HCEC 1CT (cell line): ENCODE results near the gene USP32.

ENCODE experiments used
- DNase-seq: peaks from one replicate; pipeline ENCODE4 v3.0.0-alpha.2; 2017

USP32 gene

GRCh38 chr17:60147553-60148223 is 244.2 kb downstream of the USP32 start:
- DNase-seq, result no peak

DNA sequence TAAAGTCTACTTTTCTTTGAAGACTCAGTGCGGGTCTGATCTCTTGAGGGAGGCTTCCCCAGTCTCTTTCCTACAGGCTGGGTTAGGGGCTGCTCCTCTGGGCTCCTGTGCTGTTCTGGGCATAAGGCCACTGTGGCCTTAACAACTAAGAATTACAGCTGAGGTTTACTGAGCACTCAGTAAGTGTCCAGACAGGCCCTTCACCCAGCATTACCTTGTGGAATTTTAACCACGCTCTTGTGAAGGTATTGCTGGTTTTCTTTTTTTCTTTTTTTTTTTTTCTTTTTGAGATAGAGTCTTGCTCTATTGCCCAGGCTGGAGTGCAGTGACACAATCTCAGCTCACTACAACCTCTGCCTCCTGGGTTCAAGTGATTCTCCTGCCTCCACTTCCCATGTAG is 245.7 kb downstream of the USP32 start:
- no peak for DNase-seq

- no peak for DNase-seq
Measured at GRCh38 chr17:60145006-60145935, 246.7 kb downstream of the USP32 start.

GRCh38 chr17:60142872-60143499 is 248.9 kb downstream of the USP32 start:
- peak; percentile 92 for DNase-seq

DNA sequence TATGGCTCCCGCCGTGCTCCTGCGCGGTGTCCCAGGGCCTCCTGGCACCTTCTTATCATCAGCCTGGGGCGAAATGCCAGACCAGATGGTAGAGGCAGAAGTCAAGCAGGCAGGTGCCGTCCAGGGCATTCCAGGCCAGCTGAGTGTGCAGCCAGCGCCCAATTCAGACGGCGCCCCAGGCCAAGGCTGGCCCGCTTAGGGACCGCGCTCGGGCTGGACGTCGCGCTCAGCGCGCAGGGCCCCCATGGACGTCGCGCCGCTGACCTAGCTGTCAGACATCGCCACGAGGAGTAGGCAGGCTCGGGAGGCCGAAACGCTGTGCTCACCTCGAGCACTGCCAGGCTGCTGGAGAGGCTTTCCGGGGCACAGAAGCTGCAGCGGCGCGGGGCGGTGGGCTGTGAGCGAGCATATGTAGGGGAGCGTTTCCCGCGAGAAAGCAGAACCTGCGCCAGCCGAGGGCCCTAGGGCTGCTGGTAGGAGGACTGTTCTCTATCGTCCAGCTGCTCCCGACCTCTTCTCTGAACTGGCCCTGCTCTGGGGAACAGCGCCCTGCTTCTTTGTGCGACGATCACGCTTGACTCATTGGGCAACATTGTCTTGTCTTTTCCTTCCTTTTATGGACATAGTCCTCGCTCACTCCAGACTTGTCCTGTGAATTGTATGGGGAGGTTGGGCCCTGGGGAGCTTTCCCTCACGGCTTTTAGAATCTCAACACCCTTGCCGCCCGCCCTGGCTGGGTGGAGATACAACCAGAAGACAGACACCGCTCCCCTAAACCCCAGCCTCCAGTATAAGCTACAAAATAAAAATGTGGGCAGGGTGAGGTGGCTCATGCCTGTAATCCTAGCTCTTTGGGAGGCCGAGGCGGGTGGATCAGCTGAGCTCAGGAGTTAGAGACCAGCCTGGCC is 250.6 kb downstream of the USP32 start:
- DNase-seq, result no peak

- no peak for DNase-seq
Measured at GRCh38 chr17:60139438-60140285, 252.3 kb downstream of the USP32 start.

- DNase-seq, result no peak
Measured at GRCh38 chr17:60138769-60139437, 253.0 kb downstream of the USP32 start.

DNA sequence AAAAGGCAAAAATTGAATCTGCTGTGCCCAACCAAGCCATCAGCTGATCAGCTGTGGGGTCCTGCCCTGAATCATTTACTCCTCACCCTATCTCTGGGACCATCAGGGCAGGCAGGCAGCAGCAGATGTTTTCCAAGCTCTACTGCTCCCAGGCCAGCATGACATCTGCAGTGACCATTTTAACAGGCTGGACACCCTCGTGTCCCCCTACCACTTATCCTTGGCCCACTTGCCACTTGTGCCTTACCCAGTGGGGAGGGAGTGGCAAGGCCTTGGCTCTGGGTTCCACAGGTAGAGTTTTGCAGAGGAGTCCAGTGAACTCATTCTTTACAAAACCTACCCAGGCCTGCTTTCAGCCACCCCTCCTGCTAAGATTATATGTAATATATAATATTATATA is 254.2 kb downstream of the USP32 start:
- no peak for DNase-seq

- DNase-seq, result no peak
Measured at GRCh38 chr17:60135951-60136666, 255.8 kb downstream of the USP32 start.

- peak; percentile 78 for DNase-seq
Measured at GRCh38 chr17:60135151-60135950, 256.6 kb downstream of the USP32 start.

- peak; percentile 21 for DNase-seq
Measured at GRCh38 chr17:60134396-60135150, 257.4 kb downstream of the USP32 start.

DNA sequence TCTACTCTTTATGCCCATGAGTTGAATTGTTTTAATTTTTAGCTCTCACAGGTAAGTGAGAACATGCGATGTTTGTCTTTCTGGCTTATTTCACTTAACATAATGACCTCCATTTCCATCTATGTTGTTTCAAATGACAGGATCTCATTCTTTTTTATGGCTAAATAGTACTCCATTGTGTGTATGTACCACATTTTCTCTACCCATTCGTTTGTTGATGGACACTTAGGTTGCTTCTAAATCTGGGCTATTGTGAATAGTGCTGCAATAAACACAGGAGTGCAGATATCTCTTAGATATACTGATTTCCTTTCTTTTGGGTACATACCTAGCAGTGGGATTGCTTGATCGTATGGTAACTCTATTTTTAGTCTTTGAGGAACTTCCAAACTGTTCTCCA is 261.5 kb downstream of the USP32 start:
- DNase-seq, result no peak

- no peak for DNase-seq
Measured at GRCh38 chr17:60129164-60129563, 262.8 kb downstream of the USP32 start.
